Natural killer cell (primary cell): Measurements from ENCODE around the gene ACOT11. TPM values are rescaled to one million over a fixed set of nuclear protein-coding genes. Genes with fewer than 3 reads are reported as not detected.

ENCODE experiments used
- ATAC-seq, 3 donors: fragments of 150-1000 bp in 2 of 3; fragments of 200-7000 bp in 1 of 3; cut with Tn5 transposase; 1 replicate in 1 of 3; 2 replicates in 2 of 3; pipeline ENCODE4 v1.10.0; 2021; ENCODE audit warnings: mild to moderate bottlenecking in 2 of 3, moderate library complexity in 2 of 3
- DNase-seq, 2 donors: peaks; one replicate each; pipeline versions ENCODE4 v3.0.0 to v3.0.0-alpha.2; 2013 to 2021; ENCODE audit warnings: mixed read lengths in 1 of 2
- H3K27ac ChIP-seq: one replicate; pipeline ENCODE4 v1.5.1; 2013; ENCODE audit warnings: mild to moderate bottlenecking, low read length
- H3K27me3 ChIP-seq: one replicate; pipeline ENCODE4 v1.6.1; 2013; ENCODE audit warnings: low read length; ENCODE audit not compliant: control insufficient read depth, insufficient read depth
- H3K36me3 ChIP-seq: one replicate; pipeline ENCODE4 v1.6.1; 2013; ENCODE audit warnings: low read length; ENCODE audit not compliant: control insufficient read depth, insufficient read depth
- H3K4me1 ChIP-seq: one replicate; pipeline ENCODE4 v1.6.1; 2013; ENCODE audit warnings: low read length; ENCODE audit not compliant: control insufficient read depth, insufficient read depth
- H3K4me3 ChIP-seq: one replicate; pipeline ENCODE4 v1.5.1; 2013; ENCODE audit warnings: low read length
- H3K9me3 ChIP-seq: one replicate; pipeline ENCODE4 v1.6.1; 2013; ENCODE audit warnings: low read length; ENCODE audit not compliant: control insufficient read depth, insufficient read depth
- H3K27ac Mint-ChIP-seq, 2 donors: one replicate each; pipeline ENCODE4 v1.8.0; 2022; ENCODE audit warnings: mild to moderate bottlenecking in 2 of 2, mixed read lengths in 2 of 2, moderate library complexity in 1 of 2
- H3K27me3 Mint-ChIP-seq, 2 donors: one replicate each; pipeline ENCODE4 v1.8.0; 2022; ENCODE audit warnings: low read depth in 2 of 2, mixed read lengths in 2 of 2
- H3K36me3 Mint-ChIP-seq: one replicate; pipeline ENCODE4 v1.8.0; 2022; ENCODE audit warnings: mixed read lengths
- H3K4me1 Mint-ChIP-seq, 2 donors: one replicate each; pipeline ENCODE4 v1.8.0; 2022; ENCODE audit warnings: mixed read lengths in 2 of 2
- H3K4me3 Mint-ChIP-seq: one replicate; pipeline ENCODE4 v1.8.0; 2022; ENCODE audit warnings: mild to moderate bottlenecking, moderate library complexity, mixed read lengths
- H3K9me3 Mint-ChIP-seq, 2 donors: one replicate each; pipeline ENCODE4 v1.8.0; 2022; ENCODE audit warnings: mixed read lengths in 2 of 2
- WGBS: methylation state at CpG from one replicate; pipeline ENCODE4 v1.1.7; 2013; ENCODE audit warnings: missing lambda C conversion rate; ENCODE audit not compliant: insufficient coverage; 5-methylcytosine and 5-hydroxymethylcytosine counted together
- intact Hi-C: fragments of 100-400 bp; cut with micrococcal nuclease; formaldehyde crosslinking; loops from one replicate; pipeline ENCODE4 v1.14.2; 2022
- total RNA-seq, 4 donors: library from RNA; stranded (reverse); fragments of 120-200 nt in 1 of 4; gene quantifications; one replicate each; pipeline versions ENCODE4 v1.2.3 to v1.2.4, GENCODE V29; 2013 to 2022
- TF ChIP-seq, protein P1 (sequence below): fragments of 200-600 bp; IDR thresholded peaks from one replicate; pipeline ENCODE4 v1.8.0; 2022; ENCODE audit warnings: antibody characterized with exemption

Gene ACOT11
- total RNA-seq, 3 donors from 2014 or later (not counting 1 experiment from before 2014, with no cell fraction given): 0.61 to 1.2 (median 0.85) TPM

- H3K4me3 ChIP-seq: no peak overlapping the region
- no peak overlapping the region for H3K27ac Mint-ChIP-seq
- no peaks in the 10 kb centered on the region for H3K27me3 ChIP-seq
- H3K4me1 Mint-ChIP-seq: peaks cover 0 to under 1% of the 10 kb centered on the region in 2 donors
- DNase-seq (no peak), ATAC-seq (no peak)
- no peaks in the 10 kb centered on the region for H3K9me3 Mint-ChIP-seq
- H3K4me1 ChIP-seq: no peaks in the 10 kb centered on the region
- intact Hi-C loops: no loop called here
- no peak overlapping the region for H3K4me3 Mint-ChIP-seq
- no peaks in the 10 kb centered on the region for H3K36me3 ChIP-seq
- no peaks in the 10 kb centered on the region for H3K27me3 Mint-ChIP-seq
- H3K36me3 Mint-ChIP-seq: no peaks in the 10 kb centered on the region
- 93% methylated on average over 10 of the region's 10 CpGs for WGBS
- no peaks in the 10 kb centered on the region for H3K9me3 ChIP-seq
- TF ChIP-seq, protein P1, sequence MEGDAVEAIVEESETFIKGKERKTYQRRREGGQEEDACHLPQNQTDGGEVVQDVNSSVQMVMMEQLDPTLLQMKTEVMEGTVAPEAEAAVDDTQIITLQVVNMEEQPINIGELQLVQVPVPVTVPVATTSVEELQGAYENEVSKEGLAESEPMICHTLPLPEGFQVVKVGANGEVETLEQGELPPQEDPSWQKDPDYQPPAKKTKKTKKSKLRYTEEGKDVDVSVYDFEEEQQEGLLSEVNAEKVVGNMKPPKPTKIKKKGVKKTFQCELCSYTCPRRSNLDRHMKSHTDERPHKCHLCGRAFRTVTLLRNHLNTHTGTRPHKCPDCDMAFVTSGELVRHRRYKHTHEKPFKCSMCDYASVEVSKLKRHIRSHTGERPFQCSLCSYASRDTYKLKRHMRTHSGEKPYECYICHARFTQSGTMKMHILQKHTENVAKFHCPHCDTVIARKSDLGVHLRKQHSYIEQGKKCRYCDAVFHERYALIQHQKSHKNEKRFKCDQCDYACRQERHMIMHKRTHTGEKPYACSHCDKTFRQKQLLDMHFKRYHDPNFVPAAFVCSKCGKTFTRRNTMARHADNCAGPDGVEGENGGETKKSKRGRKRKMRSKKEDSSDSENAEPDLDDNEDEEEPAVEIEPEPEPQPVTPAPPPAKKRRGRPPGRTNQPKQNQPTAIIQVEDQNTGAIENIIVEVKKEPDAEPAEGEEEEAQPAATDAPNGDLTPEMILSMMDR: no peak
- H3K27ac ChIP-seq: no peak overlapping the region
Measured at GRCh38 chr1:54593571-54594160, 45.6 kb downstream of the ACOT11 start.

- TF ChIP-seq, protein P1: no peak
- Mint-ChIP-seq H3K4me3 (no peak overlapping the region), H3K27ac (no peak overlapping the region), H3K9me3 (no peaks in the 10 kb centered on the region), H3K36me3 (no peaks in the 10 kb centered on the region), H3K27me3 (no peaks in the 10 kb centered on the region), H3K4me1 (no peaks in the 10 kb centered on the region)
- H3K4me3 ChIP-seq: no peak overlapping the region
- DNase-seq: no peak
- ATAC-seq: no peak
- no peaks in the 10 kb centered on the region for H3K4me1 ChIP-seq
- H3K27me3 ChIP-seq: no peaks in the 10 kb centered on the region
- intact Hi-C loops: no loop called here
- H3K36me3 ChIP-seq: no peaks in the 10 kb centered on the region
- no peaks in the 10 kb centered on the region for H3K9me3 ChIP-seq
- 91% methylated on average over 15 of the region's 16 CpGs for WGBS
- H3K27ac ChIP-seq: no peak overlapping the region
Measured at GRCh38 chr1:54594463-54594862, 46.4 kb downstream of the ACOT11 start.

GRCh38 chr1:54595956-54596498 is 48.0 kb downstream of the ACOT11 start:
- ATAC-seq (no peak), DNase-seq (no peak)
- intact Hi-C loops: no loop called here
- Histone ChIP-seq H3K27me3 (no peaks in the 10 kb centered on the region), H3K27ac (no peak overlapping the region), H3K36me3 (no peaks in the 10 kb centered on the region), H3K9me3 (no peaks in the 10 kb centered on the region), H3K4me3 (no peak overlapping the region), H3K4me1 (no peaks in the 10 kb centered on the region)
- no peak overlapping the region for H3K4me3 Mint-ChIP-seq
- H3K27me3 Mint-ChIP-seq: no peaks in the 10 kb centered on the region
- no peak overlapping the region for H3K27ac Mint-ChIP-seq
- H3K4me1 Mint-ChIP-seq: no peaks in the 10 kb centered on the region
- 65% methylated on average over 3 of the region's 3 CpGs for WGBS
- TF ChIP-seq, protein P1: no peak
- no peaks in the 10 kb centered on the region for H3K9me3 Mint-ChIP-seq
- no peaks in the 10 kb centered on the region for H3K36me3 Mint-ChIP-seq

DNA sequence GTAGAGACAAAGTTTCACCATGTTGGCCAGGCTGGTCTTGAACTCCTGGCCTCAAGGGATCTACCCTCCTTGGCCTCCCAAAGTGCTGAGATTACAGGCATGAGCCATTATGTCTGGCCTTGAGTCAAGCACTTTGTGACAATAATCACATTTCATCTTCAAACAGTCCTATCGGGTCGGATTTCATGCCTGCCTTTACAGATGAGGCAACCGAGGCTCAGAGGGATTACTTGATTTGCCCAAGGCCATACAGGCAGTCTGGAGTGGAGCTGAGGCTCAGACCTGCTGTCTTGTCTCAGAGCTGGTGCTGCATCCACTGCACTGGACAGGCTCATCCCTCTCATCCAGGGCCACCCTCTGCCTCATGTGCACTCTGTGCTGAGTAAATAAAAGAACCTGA is 48.7 kb downstream of the ACOT11 start:
- WGBS: 90% methylated on average over 3 of the region's 3 CpGs
- Mint-ChIP-seq H3K4me3 (no peak overlapping the region), H3K27me3 (no peaks in the 10 kb centered on the region), H3K9me3 (no peaks in the 10 kb centered on the region), H3K36me3 (no peaks in the 10 kb centered on the region), H3K4me1 (no peaks in the 10 kb centered on the region), H3K27ac (no peak overlapping the region)
- H3K27ac ChIP-seq: no peak overlapping the region
- H3K36me3 ChIP-seq: no peaks in the 10 kb centered on the region
- no peak overlapping the region for H3K4me3 ChIP-seq
- intact Hi-C loops: no loop called here
- DNase-seq (no peak), ATAC-seq (no peak)
- H3K9me3 ChIP-seq: no peaks in the 10 kb centered on the region
- TF ChIP-seq, protein P1: no peak
- no peaks in the 10 kb centered on the region for H3K4me1 ChIP-seq
- no peaks in the 10 kb centered on the region for H3K27me3 ChIP-seq
